ENCODE results near the gene CDK16. TPM values are rescaled to one million over a fixed set of nuclear protein-coding genes. Genes with fewer than 3 reads are reported as not detected.

CDK16 gene
- polyA plus RNA-seq, 6 donors from 2014 or later: 3.9 to 19.9 (median 7.2) TPM

DNA sequence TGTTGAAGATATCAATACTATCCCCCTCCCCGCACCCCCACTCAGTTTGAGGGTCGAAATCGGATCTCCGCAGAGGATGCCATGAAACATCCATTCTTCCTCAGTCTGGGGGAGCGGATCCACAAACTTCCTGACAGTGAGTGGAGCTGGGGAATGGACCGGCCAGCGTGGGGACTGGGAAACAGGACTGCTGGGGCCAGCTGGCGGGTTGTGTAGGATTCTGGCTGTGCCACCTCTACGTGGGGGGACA lies 8.8 kb downstream of the CDK16 start:
- H3K4me3 Mint-ChIP-seq: no peak overlapping the region
- H3K9me3 Mint-ChIP-seq: no peaks in the 10 kb centered on the region
- no peaks in the 10 kb centered on the region for H3K27me3 Mint-ChIP-seq
- no peak overlapping the region for H3K27ac Mint-ChIP-seq
- DNase-seq (no peak), ATAC-seq (ENCODE audit: low read depth in 2 of 2) (no peak)
- H3K36me3 Mint-ChIP-seq: peaks cover 29 to 63% of the 10 kb centered on the region in 2 donors
- peaks cover 1 to 10% (median 4%) of the 10 kb centered on the region in 3 donors for H3K4me1 Mint-ChIP-seq

DNA sequence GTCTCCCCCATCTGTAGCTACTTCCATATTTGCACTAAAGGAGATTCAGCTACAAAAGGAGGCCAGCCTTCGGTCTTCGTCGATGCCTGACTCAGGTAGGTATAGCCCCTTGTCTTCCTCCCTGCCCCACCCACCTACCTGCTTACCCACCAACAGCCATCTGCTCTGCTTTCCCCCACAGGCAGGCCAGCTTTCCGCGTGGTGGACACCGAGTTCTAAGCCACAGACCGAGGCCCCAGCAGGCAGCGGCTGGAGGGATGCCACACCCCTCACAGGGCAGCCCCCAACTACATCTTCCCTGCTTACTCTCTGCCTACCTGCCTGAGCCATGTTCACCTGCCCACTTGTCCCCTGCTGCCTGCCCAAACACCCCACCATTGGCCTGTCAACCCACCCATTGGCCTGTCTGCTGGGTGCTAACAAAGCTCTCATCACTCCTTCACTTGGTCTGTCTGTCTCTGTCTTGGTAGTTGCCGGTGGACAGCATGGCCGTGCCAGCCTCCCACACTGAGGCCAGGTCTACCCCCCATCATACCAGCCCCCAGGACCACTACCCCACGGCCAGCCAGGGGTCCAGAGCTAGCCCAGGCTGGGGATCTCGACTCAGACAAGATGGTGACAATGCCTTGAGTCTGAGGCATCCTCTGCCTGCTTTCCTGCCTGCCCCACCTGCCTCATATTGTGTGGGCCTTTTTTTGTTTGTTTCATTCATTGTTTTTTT lies 10.2 kb downstream of the CDK16 start:
- Mint-ChIP-seq H3K9me3 (no peaks in the 10 kb centered on the region), H3K4me3 (no peak overlapping the region), H3K36me3 (peaks cover 29 to 57% of the 10 kb centered on the region in 2 donors), H3K4me1 (peaks cover 3 to 13% (median 6%) of the 10 kb centered on the region in 3 donors), H3K27me3 (no peaks in the 10 kb centered on the region), H3K27ac (peak overlapping the region in 1 of 6 donors; percentile 36)
- ATAC-seq (ENCODE audit: low read depth in 2 of 2): no peak
- DNase-seq: no peak

DNA sequence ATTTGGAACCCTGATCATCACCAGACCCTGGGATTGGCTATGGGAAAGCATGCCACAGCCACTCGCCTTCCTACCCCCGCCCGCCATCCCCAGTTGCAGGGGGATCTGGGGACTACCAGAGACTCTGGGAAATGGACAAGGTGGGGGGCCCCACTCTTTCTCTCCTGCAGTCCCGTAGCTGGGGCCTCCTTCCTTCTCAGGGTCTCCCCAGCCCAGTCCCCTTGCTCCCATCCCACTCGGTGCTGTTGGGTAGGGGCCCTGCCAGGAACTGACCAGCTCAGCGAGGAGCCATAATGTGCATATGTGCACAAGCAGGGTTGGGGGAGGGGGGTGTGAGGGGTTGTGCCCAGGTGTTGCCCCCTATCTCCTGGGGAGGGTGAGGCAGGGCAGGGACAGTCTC lies 10.9 kb downstream of the CDK16 start:
- peak overlapping the region in 1 of 6 donors; percentile 96 for H3K27ac Mint-ChIP-seq
- DNase-seq (no peak), ATAC-seq (ENCODE audit: low read depth in 2 of 2) (no peak)
- no peak overlapping the region for H3K4me3 Mint-ChIP-seq
- H3K4me1 Mint-ChIP-seq: peaks cover 3 to 12% (median 6%) of the 10 kb centered on the region in 3 donors
- H3K27me3 Mint-ChIP-seq: no peaks in the 10 kb centered on the region
- no peaks in the 10 kb centered on the region for H3K9me3 Mint-ChIP-seq
- H3K36me3 Mint-ChIP-seq: peaks cover 29 to 50% of the 10 kb centered on the region in 2 donors

DNA sequence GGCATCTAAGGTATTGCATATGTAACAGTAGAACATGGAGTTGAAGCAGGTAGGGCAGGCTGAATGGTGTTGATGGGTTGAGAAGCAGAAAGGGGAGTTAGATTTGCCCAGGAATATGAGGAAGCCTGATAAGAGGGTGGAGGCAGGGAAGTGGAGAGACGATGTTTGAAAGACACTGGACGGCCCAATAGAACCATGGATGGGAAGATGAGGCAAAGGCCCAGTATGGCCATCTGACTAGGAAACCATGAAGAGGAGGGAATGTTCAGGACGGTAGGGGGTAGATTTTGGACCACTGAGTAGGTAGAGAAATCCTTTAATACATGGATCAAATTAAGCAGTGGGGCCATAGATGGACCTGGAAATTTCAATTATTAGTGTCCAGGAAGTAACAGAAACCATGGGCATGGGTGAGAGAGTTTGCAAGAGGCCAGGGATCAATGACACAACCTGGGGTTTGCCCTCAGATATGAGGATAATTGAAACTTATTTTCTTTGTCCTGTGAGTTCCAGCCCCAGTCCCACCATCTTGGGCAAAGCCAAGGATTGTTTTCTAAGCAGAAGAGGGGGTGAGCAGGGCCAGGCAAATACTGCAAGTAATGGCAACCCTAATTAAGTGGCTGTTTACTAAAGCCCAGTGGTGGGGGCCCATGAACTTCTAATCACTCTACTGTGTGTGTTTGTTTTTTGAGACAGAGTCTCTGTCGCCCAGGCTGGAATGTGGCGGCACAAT lies 11.8 kb downstream of the CDK16 start:
- Mint-ChIP-seq H3K36me3 (peaks cover 22 to 44% of the 10 kb centered on the region in 2 donors), H3K9me3 (no peaks in the 10 kb centered on the region), H3K27me3 (no peaks in the 10 kb centered on the region), H3K4me3 (peak overlapping the region in 3 of 8 donors; percentile 34 to 86 (median 81)), H3K27ac (peak overlapping the region in 3 of 6 donors; percentile 4 to 18 (median 13)), H3K4me1 (peaks cover 5 to 12% (median 8%) of the 10 kb centered on the region in 3 donors)
- DNase-seq (no peak), ATAC-seq (ENCODE audit: low read depth in 2 of 2) (no peak)

DNA sequence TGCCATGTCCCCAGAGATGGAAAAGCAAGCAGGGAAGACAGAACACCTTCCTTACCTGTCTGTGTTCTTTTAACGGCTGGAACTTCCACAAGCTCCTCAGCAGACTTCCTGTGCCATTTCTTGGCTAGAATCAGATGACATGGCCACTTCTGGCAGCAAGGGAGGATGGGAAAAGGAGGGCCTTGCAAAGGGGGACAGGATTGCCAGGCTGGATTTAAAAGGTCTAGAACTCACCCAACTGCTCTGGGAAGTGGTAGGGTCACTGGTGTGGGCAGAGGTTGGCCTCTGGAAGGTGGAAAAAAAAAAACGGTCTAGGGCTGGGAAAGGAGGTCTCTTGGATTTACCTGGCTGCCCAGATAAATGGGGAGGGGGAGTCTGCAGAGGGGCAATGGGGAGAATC lies 12.7 kb downstream of the CDK16 start:
- H3K27ac Mint-ChIP-seq: peak overlapping the region in 3 of 6 donors; percentile 70 to 93 (median 82)
- no peaks in the 10 kb centered on the region for H3K9me3 Mint-ChIP-seq
- peaks cover 19 to 40% of the 10 kb centered on the region in 2 donors for H3K36me3 Mint-ChIP-seq
- H3K4me1 Mint-ChIP-seq: peaks cover 8 to 16% (median 15%) of the 10 kb centered on the region in 3 donors
- DNase-seq (no peak), ATAC-seq (ENCODE audit: low read depth in 2 of 2) (no peak)
- no peaks in the 10 kb centered on the region for H3K27me3 Mint-ChIP-seq
- H3K4me3 Mint-ChIP-seq: peak overlapping the region in 4 of 8 donors; percentile 7 to 98 (median 70)

DNA sequence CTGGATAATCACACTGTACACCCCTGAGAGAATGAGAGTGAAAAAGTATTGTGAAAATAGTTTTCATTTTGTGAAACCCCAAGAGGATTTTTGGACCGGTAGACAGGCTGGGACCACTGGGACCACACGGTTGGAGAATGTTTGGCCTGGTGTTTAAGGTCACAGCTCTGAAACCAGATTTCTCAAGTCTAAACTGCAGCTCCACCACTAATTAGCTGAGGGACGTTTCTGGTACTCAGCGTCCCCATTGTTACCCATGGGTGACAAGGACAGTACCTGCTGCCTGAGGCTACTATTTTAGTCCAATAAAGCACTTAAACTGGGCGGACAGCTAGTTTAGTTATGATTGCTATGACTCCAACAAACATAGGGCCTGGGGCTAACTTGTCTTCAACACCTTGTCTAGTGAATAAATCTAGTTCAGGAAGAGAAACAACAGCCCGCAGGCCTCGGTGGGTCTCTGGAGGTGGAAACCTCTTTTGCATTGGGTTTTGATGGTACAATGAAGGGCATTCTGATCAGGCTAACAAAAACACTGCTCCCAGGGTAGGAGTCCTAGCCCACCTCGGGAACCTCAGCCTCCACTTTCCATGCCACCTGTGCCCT lies 13.8 kb downstream of the CDK16 start:
- no peak for ATAC-seq (ENCODE audit: low read depth in 2 of 2)
- Mint-ChIP-seq H3K9me3 (no peaks in the 10 kb centered on the region), H3K36me3 (peaks cover 12 to 33% of the 10 kb centered on the region in 2 donors), H3K27me3 (no peaks in the 10 kb centered on the region), H3K4me3 (peak overlapping the region; percentile 76 to 98 (median 95)), H3K27ac (peak overlapping the region; percentile 93 to 99 (median 98)), H3K4me1 (peaks cover 8 to 20% (median 16%) of the 10 kb centered on the region in 3 donors)
- no peak for DNase-seq

DNA sequence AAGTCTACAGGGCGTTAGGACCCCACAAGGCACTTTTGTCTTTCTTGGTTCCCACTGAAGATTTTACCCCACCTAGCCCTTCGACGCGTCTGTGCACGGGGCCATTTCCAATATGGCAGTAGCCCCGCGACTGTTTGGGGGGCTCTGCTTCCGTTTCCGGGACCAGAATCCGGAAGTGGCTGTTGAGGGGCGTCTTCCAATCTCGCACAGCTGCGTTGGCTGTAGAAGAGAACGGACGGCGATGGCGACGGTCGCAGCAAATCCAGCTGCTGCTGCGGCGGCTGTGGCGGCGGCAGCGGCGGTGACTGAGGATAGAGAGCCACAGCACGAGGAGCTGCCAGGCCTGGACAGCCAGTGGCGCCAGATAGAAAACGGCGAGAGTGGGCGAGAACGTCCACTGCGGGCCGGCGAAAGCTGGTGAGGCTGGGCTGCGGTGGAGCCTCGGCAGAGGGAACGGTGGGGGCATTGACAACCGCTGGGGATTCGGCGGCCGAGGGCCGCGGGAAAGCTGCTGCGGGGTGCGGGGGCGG lies 14.4 kb downstream of the CDK16 start, which contains the start of gene USP11:
Gene USP11, plus strand, starts transcription at position 207 of the 530 bp plus-strand sequence. Its CDS starts 35 bp downstream, at position 242.
- peak; percentile 64 for DNase-seq
- Mint-ChIP-seq H3K4me1 (peaks cover 8 to 21% (median 16%) of the 10 kb centered on the region in 3 donors), H3K36me3 (peaks cover 12 to 33% of the 10 kb centered on the region in 2 donors)

DNA sequence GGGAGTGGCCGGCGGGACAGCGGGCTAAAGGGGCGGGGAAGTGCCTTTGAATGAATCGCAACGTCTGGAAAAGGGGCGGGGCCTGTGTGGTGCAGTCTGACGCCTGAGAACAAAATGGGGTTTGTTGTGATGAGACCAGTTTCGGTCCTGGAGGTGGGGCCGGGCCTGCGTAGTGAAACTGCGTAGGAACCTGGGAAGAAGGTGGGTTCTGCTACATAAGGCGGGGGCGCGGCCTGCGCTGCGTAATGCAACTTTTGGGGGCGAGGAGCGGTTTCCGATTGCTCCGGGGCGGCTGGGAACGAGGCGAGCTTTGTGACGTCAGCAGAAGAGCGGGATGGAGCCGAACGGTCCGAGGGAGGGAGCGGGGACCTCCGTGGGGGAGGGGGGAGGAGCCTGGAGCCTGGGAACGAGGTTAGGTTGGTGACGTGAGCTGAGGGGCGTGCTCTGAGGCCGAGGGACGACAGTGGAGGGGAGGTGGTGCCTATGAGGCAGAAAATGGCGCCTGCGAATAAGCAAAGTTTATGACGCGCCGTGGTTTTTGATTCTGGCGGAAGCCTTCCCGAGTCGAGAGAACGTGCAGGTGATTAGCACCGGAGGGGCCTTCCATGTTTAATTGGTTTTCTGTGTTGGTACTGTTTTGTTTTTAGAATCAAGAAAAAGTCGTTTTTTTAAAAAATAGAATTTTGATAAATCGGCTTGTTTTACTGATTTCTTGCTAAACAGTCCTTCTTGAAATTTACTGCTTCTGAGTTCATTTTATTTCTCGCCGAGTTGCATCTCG lies 15.0 kb downstream of the CDK16 start:
- H3K36me3 Mint-ChIP-seq: peaks cover 6 to 26% of the 10 kb centered on the region in 2 donors
- DNase-seq: peak; percentile 95
- no peaks in the 10 kb centered on the region for H3K27me3 Mint-ChIP-seq
- H3K27ac Mint-ChIP-seq: peak overlapping the region; percentile 93 to 99 (median 98)
- H3K4me1 Mint-ChIP-seq: peaks cover 8 to 21% (median 16%) of the 10 kb centered on the region in 3 donors
- no peaks in the 10 kb centered on the region for H3K9me3 Mint-ChIP-seq
- peak overlapping the region; percentile 76 to 98 (median 95) for H3K4me3 Mint-ChIP-seq
- peak; percentile 81 to 82 for ATAC-seq (ENCODE audit: low read depth in 2 of 2)

More for the DNA sequence above, 14.4 kb downstream of the CDK16 start, which contains the start of gene USP11:
- H3K27me3 Mint-ChIP-seq: no peaks in the 10 kb centered on the region
- ATAC-seq (ENCODE audit: low read depth in 2 of 2): peak; percentile 27 to 28
- H3K27ac Mint-ChIP-seq: peak within 1 kb of the TSS; percentile 93 to 99 (median 98)
- H3K4me3 Mint-ChIP-seq: peak within 1 kb of the TSS; percentile 76 to 98 (median 95)
- no peaks in the 10 kb centered on the region for H3K9me3 Mint-ChIP-seq

DNA sequence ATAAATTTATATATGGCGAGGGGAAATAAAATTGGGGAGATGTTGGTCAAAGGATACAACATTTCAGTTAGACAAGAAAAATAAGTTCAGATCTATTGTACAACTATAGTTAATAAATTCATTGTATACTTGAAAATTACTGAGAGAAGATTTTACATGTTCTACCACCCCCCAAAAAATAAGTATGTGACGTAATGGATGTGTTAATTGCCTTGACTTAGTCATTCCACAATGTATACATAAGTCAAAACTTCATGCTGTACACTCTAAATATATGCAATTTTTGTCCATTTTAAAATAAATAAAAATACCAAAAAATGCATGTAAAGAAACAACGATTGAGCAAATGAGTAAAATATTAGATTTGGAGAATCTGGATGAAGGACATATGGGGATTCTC lies 16.1 kb downstream of the CDK16 start:
- Mint-ChIP-seq H3K9me3 (no peaks in the 10 kb centered on the region), H3K4me1 (peaks cover 5 to 23% (median 16%) of the 10 kb centered on the region in 3 donors), H3K27me3 (no peaks in the 10 kb centered on the region), H3K27ac (peak overlapping the region in 4 of 6 donors; percentile 64 to 94 (median 88)), H3K36me3 (peaks cover 6 to 18% of the 10 kb centered on the region in 2 donors), H3K4me3 (peak overlapping the region in 7 of 8 donors; percentile 53 to 98 (median 79))
- DNase-seq: no peak
- no peak for ATAC-seq (ENCODE audit: low read depth in 2 of 2)

DNA sequence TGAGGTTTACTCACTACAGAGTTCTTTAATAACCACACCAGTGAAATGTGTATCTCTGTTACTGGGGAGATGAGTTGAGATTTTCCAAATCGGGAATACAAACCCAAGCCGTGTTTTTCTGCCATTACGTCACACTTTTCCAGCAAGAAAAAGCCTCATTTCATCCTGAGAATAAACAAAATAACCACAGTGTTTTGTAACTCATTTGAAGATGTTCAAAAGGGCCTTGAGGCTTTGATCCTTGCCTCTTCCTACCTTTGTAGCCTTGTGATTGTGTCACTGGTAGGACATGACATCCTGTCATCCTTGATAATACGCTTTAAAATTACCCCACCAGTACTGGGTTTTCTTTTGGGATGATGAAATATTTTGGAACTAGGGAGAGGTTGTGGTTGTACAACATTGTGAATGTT lies 17.2 kb downstream of the CDK16 start:
- ATAC-seq (ENCODE audit: low read depth in 2 of 2) (no peak), DNase-seq (no peak)
- Mint-ChIP-seq H3K27me3 (no peaks in the 10 kb centered on the region), H3K4me1 (peaks cover 5 to 23% (median 16%) of the 10 kb centered on the region in 3 donors), H3K27ac (peak overlapping the region in 3 of 6 donors; percentile 51 to 93 (median 67)), H3K9me3 (no peaks in the 10 kb centered on the region), H3K4me3 (peak overlapping the region in 6 of 8 donors; percentile 5 to 87 (median 58)), H3K36me3 (peaks cover 0 to 21% of the 10 kb centered on the region in 2 donors)

DNA sequence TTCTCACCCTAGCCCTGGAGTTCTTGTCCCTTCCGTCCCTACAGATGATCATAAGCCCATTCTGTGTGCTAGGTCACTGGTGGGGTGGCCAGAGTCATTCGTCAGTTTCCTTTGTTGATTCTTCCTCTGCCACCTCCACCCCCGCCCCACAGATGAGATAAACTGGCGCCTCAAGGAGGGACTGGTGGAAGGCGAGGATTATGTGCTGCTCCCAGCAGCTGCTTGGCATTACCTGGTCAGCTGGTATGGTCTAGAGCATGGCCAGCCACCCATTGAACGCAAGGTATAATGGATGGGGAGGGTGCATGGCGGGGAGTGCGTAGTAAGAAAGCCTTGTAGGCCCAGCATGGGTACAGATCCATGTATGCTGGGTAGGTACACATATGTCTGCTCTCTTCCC lies 20.7 kb downstream of the CDK16 start:
- H3K4me1 Mint-ChIP-seq: peaks cover 5 to 12% (median 10%) of the 10 kb centered on the region in 3 donors
- H3K27me3 Mint-ChIP-seq: no peaks in the 10 kb centered on the region
- H3K27ac Mint-ChIP-seq: no peak overlapping the region
- H3K9me3 Mint-ChIP-seq: no peaks in the 10 kb centered on the region
- ATAC-seq (ENCODE audit: low read depth in 2 of 2): no peak
- no peak for DNase-seq
- no peak overlapping the region for H3K4me3 Mint-ChIP-seq
- H3K36me3 Mint-ChIP-seq: peaks cover 15 to 45% of the 10 kb centered on the region in 2 donors

DNA sequence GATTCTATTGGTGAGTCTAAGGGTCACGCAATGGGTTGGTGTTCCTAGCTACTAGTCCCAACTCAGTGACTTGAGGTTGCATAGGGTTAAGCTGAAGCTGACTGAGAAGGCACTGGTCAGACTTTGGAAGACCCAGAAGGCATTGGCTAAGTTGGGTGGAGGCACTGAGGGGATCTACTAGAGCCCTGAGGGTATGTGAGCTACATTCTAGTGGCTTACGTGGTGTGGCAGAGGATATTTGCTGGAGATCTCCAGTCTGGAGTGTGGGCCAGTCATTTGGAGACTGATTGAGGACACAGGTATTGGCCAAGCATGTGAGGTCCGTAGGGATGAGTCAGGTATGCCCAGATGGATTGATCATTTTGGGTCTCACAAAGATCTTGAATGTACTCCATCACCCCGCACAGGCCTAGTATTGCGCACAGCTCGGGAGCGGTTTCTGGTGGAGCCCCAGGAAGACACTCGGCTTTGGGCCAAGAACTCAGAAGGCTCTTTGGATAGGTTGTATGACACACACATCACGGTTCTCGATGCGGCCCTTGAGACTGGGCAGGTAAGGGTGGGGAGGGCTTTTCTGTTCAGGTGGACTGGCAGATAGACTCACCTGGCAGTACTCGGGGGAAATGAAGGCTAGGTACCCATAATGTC lies 21.5 kb downstream of the CDK16 start:
- peaks cover 16 to 53% of the 10 kb centered on the region in 2 donors for H3K36me3 Mint-ChIP-seq
- DNase-seq (no peak), ATAC-seq (ENCODE audit: low read depth in 2 of 2) (no peak)
- peak overlapping the region in 1 of 8 donors; percentile 18 for H3K4me3 Mint-ChIP-seq
- no peaks in the 10 kb centered on the region for H3K27me3 Mint-ChIP-seq
- H3K9me3 Mint-ChIP-seq: no peaks in the 10 kb centered on the region
- H3K4me1 Mint-ChIP-seq: peaks cover 5 to 12% (median 10%) of the 10 kb centered on the region in 3 donors
- peak overlapping the region in 3 of 6 donors; percentile 30 to 72 (median 37) for H3K27ac Mint-ChIP-seq

Data from naive B cell (primary cell).